Esophagus muscularis mucosa (tissue), 4 donors: ENCODE measurements around the gene PAQR6. TPM values are rescaled to one million over a fixed set of nuclear protein-coding genes. Genes with fewer than 3 reads are reported as not detected.

Experiments used
- DNase-seq: peaks from one replicate; pipeline ENCODE4 v3.0.0-alpha.2; 2017; ENCODE audit errors: extremely low spot score
- H3K27ac ChIP-seq, 4 donors: fragments of 200-600 bp; sonication (generic); replicated peaks in 1 of 4; 1 replicate in 3 of 4; 2 replicates in 1 of 4; pipeline ENCODE4 v1.5.1; 2016 to 2019; ENCODE audit warnings: mild to moderate bottlenecking in 1 of 4
- H3K27me3 ChIP-seq, 4 donors: fragments of 200-600 bp; sonication (generic); one replicate each; pipeline versions ENCODE4 v1.5.1 to v1.6.0; 2016 to 2019
- H3K36me3 ChIP-seq, 4 donors: fragments of 200-600 bp; sonication (generic); one replicate each; pipeline ENCODE4 v1.5.1; 2016 to 2019
- H3K4me1 ChIP-seq, 4 donors: fragments of 200-600 bp; sonication (generic); one replicate each; pipeline ENCODE4 v1.5.1; 2016 to 2019
- H3K4me3 ChIP-seq, 4 donors: fragments of 200-600 bp; sonication (generic); 1 replicate in 2 of 4; 2 replicates in 2 of 4; pipeline ENCODE4 v1.5.1; 2016 to 2019; ENCODE audit warnings: mild to moderate bottlenecking in 4 of 4, moderate library complexity in 1 of 4
- H3K9me3 ChIP-seq, 4 donors: fragments of 200-600 bp; sonication (generic); 1 replicate in 3 of 4; 2 replicates in 1 of 4; pipeline ENCODE4 v1.5.1; 2016 to 2019
- EP300 ChIP-seq: sonication (generic); formaldehyde crosslinking; IDR thresholded peaks from one replicate; pipeline ENCODE4 v1.6.1; 2017; ENCODE audit warnings: antibody characterized with exemption
- POLR2A ChIP-seq: fragments of 450-650 bp; IDR thresholded peaks from one replicate; pipeline ENCODE4 v1.6.1; 2017; ENCODE audit warnings: antibody characterized with exemption, moderate library complexity, mild to moderate bottlenecking, low read depth
- POLR2AphosphoS5 ChIP-seq, 2 donors: sonication (generic); formaldehyde crosslinking; IDR thresholded peaks; one replicate each; pipeline ENCODE4 v1.6.1; 2017; ENCODE audit warnings: antibody characterized with exemption in 2 of 2
- WGBS: methylation state at CpG from one replicate; pipeline ENCODE4 v1.1.5; 2018; 5-methylcytosine and 5-hydroxymethylcytosine counted together
- intact Hi-C: fragments of 100-400 bp; cut with DNase I; formaldehyde crosslinking; loops from one replicate; pipeline ENCODE4 v1.15.1; 2023
- total RNA-seq, 4 donors: library from RNA; depleted of rRNA; stranded (reverse); fragments of >200 nt; gene quantifications; one replicate each; pipeline versions ENCODE4 v1.1.0 to v1.2.1, GENCODE V29; 2016
- TF ChIP-seq, protein P1 (sequence below), 3 experiments: fragments of 200-600 bp in 2 of 3; fragments of 450-650 bp in 1 of 3; sonication (generic) in 2 of 3; IDR thresholded peaks; one replicate each; pipeline ENCODE4 v1.5.1; 2017 to 2019; ENCODE audit warnings: antibody characterized with exemption in 3 of 3, mild to moderate bottlenecking in 2 of 3, moderate library complexity in 1 of 3

The PAQR6 gene
- total RNA-seq, 4 donors from 2014 or later: 2.2 to 2.9 (median 2.7) TPM

DNA sequence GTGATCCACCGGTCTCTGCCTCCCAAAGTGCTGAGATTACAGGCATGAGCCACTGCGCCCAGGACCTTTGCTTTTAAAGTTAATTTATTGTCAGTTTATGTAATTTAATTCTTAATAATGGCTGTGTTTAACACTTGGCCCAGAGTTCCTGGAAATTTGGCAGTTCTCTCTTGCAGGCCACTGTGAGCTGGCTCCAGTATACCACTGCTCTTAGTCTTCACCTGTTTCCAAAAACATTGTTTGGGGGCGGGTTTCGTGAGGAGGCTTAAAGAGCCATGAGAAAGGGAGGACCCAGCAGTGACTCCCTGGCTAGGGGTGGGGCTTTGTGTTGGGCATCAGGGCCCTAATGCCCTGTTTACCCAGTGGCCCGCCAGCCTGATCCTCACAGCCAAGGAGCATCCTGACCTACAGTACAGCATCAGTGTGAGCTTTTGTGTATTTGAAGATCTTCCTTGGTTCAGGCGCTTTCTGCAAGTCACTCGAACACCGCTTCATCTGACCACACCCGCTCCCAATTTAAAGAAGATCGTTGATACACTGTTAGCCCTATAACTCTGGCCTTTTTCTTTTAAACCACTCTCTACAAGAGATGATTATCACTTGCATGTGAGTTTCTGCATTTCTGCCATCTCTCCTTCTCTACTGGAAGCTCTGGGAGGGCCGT lies 17.9 kb downstream of the PAQR6 start:
- Histone ChIP-seq H3K4me1 (peaks cover 7 to 25% (median 23%) of the 10 kb centered on the region in 4 donors), H3K4me3 (no peak overlapping the region), H3K27me3 (no peaks in the 10 kb centered on the region), H3K9me3 (no peaks in the 10 kb centered on the region), H3K27ac (peak overlapping the region in 1 of 4 donors; percentile 55), H3K36me3 (peaks cover 3 to 63% (median 40%) of the 10 kb centered on the region in 4 donors)
- intact Hi-C loops: no loop called here
- 55% methylated on average over 11 of the region's 11 CpGs for WGBS
- DNase-seq: no peak
- no peak for TF ChIP-seq POLR2AphosphoS5 (IDR thresholded peaks at IDR 0.05)
- TF ChIP-seq, protein P1, sequence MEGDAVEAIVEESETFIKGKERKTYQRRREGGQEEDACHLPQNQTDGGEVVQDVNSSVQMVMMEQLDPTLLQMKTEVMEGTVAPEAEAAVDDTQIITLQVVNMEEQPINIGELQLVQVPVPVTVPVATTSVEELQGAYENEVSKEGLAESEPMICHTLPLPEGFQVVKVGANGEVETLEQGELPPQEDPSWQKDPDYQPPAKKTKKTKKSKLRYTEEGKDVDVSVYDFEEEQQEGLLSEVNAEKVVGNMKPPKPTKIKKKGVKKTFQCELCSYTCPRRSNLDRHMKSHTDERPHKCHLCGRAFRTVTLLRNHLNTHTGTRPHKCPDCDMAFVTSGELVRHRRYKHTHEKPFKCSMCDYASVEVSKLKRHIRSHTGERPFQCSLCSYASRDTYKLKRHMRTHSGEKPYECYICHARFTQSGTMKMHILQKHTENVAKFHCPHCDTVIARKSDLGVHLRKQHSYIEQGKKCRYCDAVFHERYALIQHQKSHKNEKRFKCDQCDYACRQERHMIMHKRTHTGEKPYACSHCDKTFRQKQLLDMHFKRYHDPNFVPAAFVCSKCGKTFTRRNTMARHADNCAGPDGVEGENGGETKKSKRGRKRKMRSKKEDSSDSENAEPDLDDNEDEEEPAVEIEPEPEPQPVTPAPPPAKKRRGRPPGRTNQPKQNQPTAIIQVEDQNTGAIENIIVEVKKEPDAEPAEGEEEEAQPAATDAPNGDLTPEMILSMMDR (IDR thresholded peaks at IDR 0.05): no peak
- TF ChIP-seq EP300: no peak
- TF ChIP-seq POLR2A: no peak

DNA sequence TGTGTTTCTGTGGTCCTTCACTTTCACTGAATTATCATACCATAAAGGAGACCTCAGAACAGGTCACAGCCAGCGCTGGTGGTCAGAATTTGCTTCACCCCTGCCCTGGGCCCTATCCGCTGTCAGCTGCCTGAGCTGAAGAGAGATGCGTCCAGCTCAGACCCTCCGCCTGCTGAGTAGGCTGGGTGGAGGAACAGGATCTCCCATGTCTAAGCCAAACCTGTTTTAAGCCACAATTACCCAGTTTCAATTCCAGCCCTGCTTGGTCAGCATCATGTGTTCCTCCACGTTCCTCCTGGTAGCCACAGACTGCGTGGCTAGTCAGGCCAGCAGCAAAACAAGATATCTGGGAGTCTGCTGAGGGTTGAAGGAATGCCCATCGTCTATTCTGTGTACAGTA lies 19.4 kb downstream of the PAQR6 start:
- intact Hi-C loops: no loop called here
- DNase-seq: no peak
- Histone ChIP-seq H3K4me1 (peaks cover 7 to 27% (median 23%) of the 10 kb centered on the region in 4 donors), H3K4me3 (no peak overlapping the region), H3K27me3 (no peaks in the 10 kb centered on the region), H3K27ac (no peak overlapping the region), H3K36me3 (peaks cover 9 to 62% (median 32%) of the 10 kb centered on the region in 4 donors), H3K9me3 (no peaks in the 10 kb centered on the region)
- 76% methylated on average over 7 of the region's 7 CpGs for WGBS
- TF ChIP-seq, protein P1 (IDR thresholded peaks at IDR 0.05): no peak
- TF ChIP-seq EP300 (no peak), POLR2AphosphoS5 (IDR thresholded peaks at IDR 0.05) (no peak), POLR2A (no peak)

GRCh38 chr1:156226782-156227181 lies 21.1 kb downstream of the PAQR6 start:
- Histone ChIP-seq H3K27ac (no peak overlapping the region), H3K4me1 (peaks cover 7 to 27% (median 23%) of the 10 kb centered on the region in 4 donors), H3K27me3 (no peaks in the 10 kb centered on the region), H3K9me3 (no peaks in the 10 kb centered on the region), H3K4me3 (no peak overlapping the region), H3K36me3 (peaks cover 12 to 66% (median 45%) of the 10 kb centered on the region in 4 donors)
- intact Hi-C loops: no loop called here
- no peak for DNase-seq
- TF ChIP-seq POLR2A (no peak), EP300 (no peak), POLR2AphosphoS5 (IDR thresholded peaks at IDR 0.05) (no peak)
- TF ChIP-seq, protein P1 (IDR thresholded peaks at IDR 0.05): no peak
- 91% methylated on average over 3 of the region's 4 CpGs for WGBS

GRCh38 chr1:156226116-156226538 lies 21.7 kb downstream of the PAQR6 start:
- no peaks in the 10 kb centered on the region for H3K27me3 ChIP-seq
- no peak for DNase-seq
- H3K36me3 ChIP-seq: peaks cover 12 to 71% (median 52%) of the 10 kb centered on the region in 4 donors
- H3K4me3 ChIP-seq: no peak overlapping the region
- peaks cover 7 to 27% (median 23%) of the 10 kb centered on the region in 4 donors for H3K4me1 ChIP-seq
- no peaks in the 10 kb centered on the region for H3K9me3 ChIP-seq
- intact Hi-C loops: no loop called here
- 76% methylated on average over 2 of the region's 2 CpGs for WGBS
- TF ChIP-seq POLR2A (no peak), POLR2AphosphoS5 (IDR thresholded peaks at IDR 0.05) (no peak), EP300 (no peak)
- TF ChIP-seq, protein P1 (IDR thresholded peaks at IDR 0.05): no peak
- H3K27ac ChIP-seq: no peak overlapping the region
